Thoracic aorta (tissue), 2 donors: Measurements from ENCODE around the gene PTPRG. TPM values are rescaled to one million over a fixed set of nuclear protein-coding genes. Genes with fewer than 3 reads are reported as not detected.

Source experiments
- ATAC-seq: fragments of 150-250 bp; one replicate; pipeline ENCODE4 v1.8.0; 2017; ENCODE audit warnings: low read depth; ENCODE audit not compliant: insufficient number of reproducible peaks, low FRiP score
- DNase-seq: peaks from one replicate; pipeline ENCODE4 v3.0.0-alpha.2; 2020; ENCODE audit warnings: low spot score
- H3K27ac ChIP-seq, 2 donors: fragments of 200-600 bp; sonication (generic); 1 replicate in 1 of 2; 2 replicates in 1 of 2; pipeline ENCODE4 v1.5.1; 2016; ENCODE audit warnings: mild to moderate bottlenecking in 2 of 2, moderate library complexity in 2 of 2
- H3K27me3 ChIP-seq: fragments of 200-600 bp; sonication (generic); replicated peaks from 2 replicates; pipeline ENCODE4 v1.6.0; 2016; ENCODE audit warnings: mild to moderate bottlenecking; ENCODE audit not compliant: insufficient read depth
- H3K36me3 ChIP-seq: fragments of 200-600 bp; sonication (generic); one replicate; pipeline ENCODE4 v1.5.1; 2016
- H3K4me1 ChIP-seq, 2 donors: fragments of 200-600 bp; sonication (generic); 1 replicate in 1 of 2; 2 replicates in 1 of 2; pipeline versions ENCODE4 v1.5.1 to v1.6.0; 2016; ENCODE audit warnings: low read depth in 2 of 2, mild to moderate bottlenecking in 1 of 2; ENCODE audit not compliant: control insufficient read depth in 1 of 2
- H3K4me3 ChIP-seq: fragments of 200-600 bp; sonication (generic); 2 replicates; pipeline ENCODE4 v1.5.1; 2016; ENCODE audit warnings: mild to moderate bottlenecking
- H3K9me3 ChIP-seq: fragments of 200-600 bp; sonication (generic); 2 replicates; pipeline ENCODE4 v1.5.1; 2016
- total RNA-seq, 2 donors: library from RNA; depleted of rRNA; stranded (reverse); fragments of >200 nt; gene quantifications; one replicate each; pipeline versions ENCODE4 v1.1.0 to v1.2.3, GENCODE V29; 2016
- TF ChIP-seq, protein P1 (sequence below): fragments of 200-600 bp; sonication (generic); IDR thresholded peaks from one replicate; pipeline ENCODE4 v1.5.1; 2019; ENCODE audit warnings: antibody characterized with exemption

The PTPRG gene
- total RNA-seq, 2 donors from 2014 or later, result 154 to 208 TPM

DNA sequence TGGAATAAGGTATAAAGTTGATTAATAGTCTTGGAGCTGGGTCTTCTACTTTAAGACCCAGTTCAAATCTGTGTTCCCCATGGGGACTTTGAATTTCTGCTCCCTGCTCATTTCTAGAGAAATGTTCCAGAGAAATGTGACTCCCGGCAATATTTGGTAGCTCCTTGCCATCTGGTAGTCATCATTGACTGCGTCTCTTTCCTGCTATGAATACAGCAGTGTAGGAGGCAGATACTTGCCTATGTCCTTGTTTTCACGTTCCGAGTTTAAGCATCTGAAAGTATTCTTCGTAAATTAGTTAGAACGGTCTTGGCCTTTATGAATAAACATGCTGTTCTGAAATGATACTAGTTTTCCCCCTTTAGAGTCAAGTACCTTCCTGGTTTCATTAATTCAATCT is 352.9 kb downstream of the PTPRG start:
- ATAC-seq (no peak), DNase-seq (no peak)
- H3K27me3 ChIP-seq, result no peaks in the 10 kb centered on the region
- H3K27ac ChIP-seq, result no peak overlapping the region
- no peaks in the 10 kb centered on the region for H3K9me3 ChIP-seq
- H3K4me3 ChIP-seq, result no peak overlapping the region
- no peaks in the 10 kb centered on the region for H3K36me3 ChIP-seq
- peaks cover under 1 to 13% of the 10 kb centered on the region in 2 donors for H3K4me1 ChIP-seq
- TF ChIP-seq, protein P1, sequence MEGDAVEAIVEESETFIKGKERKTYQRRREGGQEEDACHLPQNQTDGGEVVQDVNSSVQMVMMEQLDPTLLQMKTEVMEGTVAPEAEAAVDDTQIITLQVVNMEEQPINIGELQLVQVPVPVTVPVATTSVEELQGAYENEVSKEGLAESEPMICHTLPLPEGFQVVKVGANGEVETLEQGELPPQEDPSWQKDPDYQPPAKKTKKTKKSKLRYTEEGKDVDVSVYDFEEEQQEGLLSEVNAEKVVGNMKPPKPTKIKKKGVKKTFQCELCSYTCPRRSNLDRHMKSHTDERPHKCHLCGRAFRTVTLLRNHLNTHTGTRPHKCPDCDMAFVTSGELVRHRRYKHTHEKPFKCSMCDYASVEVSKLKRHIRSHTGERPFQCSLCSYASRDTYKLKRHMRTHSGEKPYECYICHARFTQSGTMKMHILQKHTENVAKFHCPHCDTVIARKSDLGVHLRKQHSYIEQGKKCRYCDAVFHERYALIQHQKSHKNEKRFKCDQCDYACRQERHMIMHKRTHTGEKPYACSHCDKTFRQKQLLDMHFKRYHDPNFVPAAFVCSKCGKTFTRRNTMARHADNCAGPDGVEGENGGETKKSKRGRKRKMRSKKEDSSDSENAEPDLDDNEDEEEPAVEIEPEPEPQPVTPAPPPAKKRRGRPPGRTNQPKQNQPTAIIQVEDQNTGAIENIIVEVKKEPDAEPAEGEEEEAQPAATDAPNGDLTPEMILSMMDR, result no peak

DNA sequence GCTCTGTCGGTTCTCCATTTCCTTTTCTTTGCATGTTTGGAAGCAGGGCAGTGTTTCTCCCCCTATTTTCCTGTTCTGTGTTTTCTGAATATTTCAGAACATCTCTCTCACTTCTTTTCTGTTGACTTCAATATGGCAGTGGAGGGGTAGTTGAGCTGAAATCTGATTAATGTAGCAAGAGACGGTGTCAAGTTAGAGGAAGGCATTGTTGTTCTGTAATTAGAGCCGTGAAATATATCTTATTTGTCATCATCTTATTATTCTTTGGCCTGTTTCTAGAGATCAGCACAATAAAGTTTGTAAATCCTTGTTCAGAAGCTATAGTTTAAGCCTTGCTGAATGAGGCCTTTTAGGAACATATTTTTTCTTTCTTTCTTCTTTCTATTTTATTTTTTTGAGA is 353.9 kb downstream of the PTPRG start:
- H3K36me3 ChIP-seq, result no peaks in the 10 kb centered on the region
- peaks cover 0 to 11% of the 10 kb centered on the region in 2 donors for H3K4me1 ChIP-seq
- no peak overlapping the region for H3K4me3 ChIP-seq
- TF ChIP-seq, protein P1, result no peak
- H3K27me3 ChIP-seq, result no peaks in the 10 kb centered on the region
- no peaks in the 10 kb centered on the region for H3K9me3 ChIP-seq
- ATAC-seq, result no peak
- H3K27ac ChIP-seq, result no peak overlapping the region
- no peak for DNase-seq

DNA sequence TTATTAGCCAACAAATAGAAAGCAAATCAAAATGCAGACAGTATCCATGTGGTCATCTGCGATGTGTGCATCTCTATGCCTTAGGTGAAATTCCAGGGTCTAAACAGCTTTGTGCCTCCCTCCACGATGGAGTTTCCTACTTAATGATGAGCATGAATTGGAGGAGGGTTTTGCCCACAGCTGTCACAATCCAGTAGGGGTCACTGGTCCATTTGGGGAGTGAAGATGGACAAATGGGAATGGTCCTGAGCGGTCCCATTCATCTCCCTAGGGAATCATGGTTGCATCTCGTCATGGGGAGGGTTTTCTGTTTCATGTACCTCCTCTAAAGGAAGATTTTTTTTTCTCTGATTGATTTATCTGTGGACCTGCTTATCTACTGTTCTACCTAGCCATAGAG is 358.0 kb downstream of the PTPRG start:
- no peak for DNase-seq
- H3K4me3 ChIP-seq, result no peak overlapping the region
- no peak for ATAC-seq
- TF ChIP-seq, protein P1, result no peak
- H3K27ac ChIP-seq, result no peak overlapping the region
- no peaks in the 10 kb centered on the region for H3K9me3 ChIP-seq
- H3K36me3 ChIP-seq, result no peaks in the 10 kb centered on the region
- no peaks in the 10 kb centered on the region for H3K27me3 ChIP-seq
- H3K4me1 ChIP-seq, result peaks cover 0 to 12% of the 10 kb centered on the region in 2 donors

DNA sequence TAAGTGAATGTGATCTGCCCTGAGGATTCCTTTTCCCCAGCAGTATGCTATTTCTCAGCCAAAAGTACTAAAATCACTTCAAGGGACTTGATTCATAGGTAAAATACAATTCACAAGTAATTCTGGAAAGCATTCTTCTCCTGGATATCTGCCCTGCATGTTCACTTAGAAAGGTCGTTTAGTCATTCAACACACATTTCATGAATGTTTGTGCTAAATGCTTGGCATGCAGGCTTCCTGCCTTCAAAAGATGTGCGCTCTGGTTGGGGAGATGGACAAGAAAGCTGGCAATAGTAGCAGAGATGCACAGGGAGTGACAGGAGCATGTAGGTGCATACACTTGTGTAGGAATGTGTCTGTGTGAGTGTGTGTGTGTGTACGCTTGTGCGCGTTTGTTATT is 360.7 kb downstream of the PTPRG start:
- DNase-seq, result no peak
- TF ChIP-seq, protein P1, result no peak
- peaks cover 8 to 37% of the 10 kb centered on the region in 2 donors for H3K4me1 ChIP-seq

DNA sequence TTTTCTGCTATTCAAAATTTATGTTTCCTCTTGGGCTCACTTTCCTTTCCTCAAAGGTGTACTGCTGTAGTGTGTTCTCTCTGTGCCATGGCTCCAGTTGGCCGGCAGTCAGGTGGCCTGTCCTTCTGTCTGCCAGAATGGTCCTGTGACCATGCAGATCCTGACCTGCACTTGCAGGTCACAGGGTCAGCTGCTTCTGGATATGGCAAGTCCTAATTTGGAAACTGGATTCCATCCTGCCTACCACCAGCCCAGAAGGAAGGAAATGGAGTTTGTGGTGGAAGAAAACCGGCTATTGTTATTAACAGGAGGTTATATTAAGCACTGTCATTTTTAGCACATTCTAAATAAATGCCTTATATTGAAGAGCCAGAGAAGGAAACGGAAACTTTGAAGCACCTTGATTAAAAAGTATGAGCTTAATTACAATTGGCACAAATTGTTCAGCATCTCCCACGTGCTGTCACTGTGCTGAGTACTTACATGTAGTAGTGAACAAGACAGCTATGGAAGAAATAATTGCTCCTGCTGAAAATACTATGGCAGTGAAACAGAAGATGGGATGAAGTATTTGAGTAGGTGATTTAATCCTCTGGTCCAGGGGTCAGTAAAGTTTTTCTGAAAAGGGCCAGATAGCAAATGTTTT is 362.8 kb downstream of the PTPRG start:
- no peak for DNase-seq
- Histone ChIP-seq H3K36me3 (no peaks in the 10 kb centered on the region), H3K4me1 (peaks cover 25 to 54% of the 10 kb centered on the region in 2 donors), H3K27me3 (no peaks in the 10 kb centered on the region), H3K27ac (no peak overlapping the region), H3K4me3 (no peak overlapping the region), H3K9me3 (no peaks in the 10 kb centered on the region)
- TF ChIP-seq, protein P1, result no peak
- no peak for ATAC-seq

More for the DNA sequence above, 360.7 kb downstream of the PTPRG start:
- Histone ChIP-seq H3K4me3 (no peak overlapping the region), H3K27me3 (no peaks in the 10 kb centered on the region), H3K9me3 (no peaks in the 10 kb centered on the region), H3K27ac (no peak overlapping the region), H3K36me3 (no peaks in the 10 kb centered on the region)
- ATAC-seq, result no peak
